ENCODE results near the gene TLCD3A.

GRCh38 chr17:740240-741017 is 8.0 kb downstream of the TLCD3A start:
- TF ChIP-seq SP1 (IDR thresholded peaks at IDR 0.05) (no peak), SUZ12 (IDR thresholded peaks at IDR 0.05) (no peak), NFRKB (IDR thresholded peaks at IDR 0.05) (no peak), ELF4 (IDR thresholded peaks at IDR 0.05) (no peak), FOXA1 (IDR thresholded peaks at IDR 0.05) (no peak), TARDBP (IDR thresholded peaks at IDR 0.05) (no peak), BHLHE40 (IDR thresholded peaks at IDR 0.05; ENCODE audit: borderline replicate concordance) (no peak), FOXM1 (IDR thresholded peaks at IDR 0.05; ENCODE audit: borderline replicate concordance) (no peak), ARNT (IDR thresholded peaks at IDR 0.05) (no peak), HDGF (IDR thresholded peaks at IDR 0.05; ENCODE audit: borderline replicate concordance) (no peak), FOXK2 (IDR thresholded peaks at IDR 0.05) (no peak), LEF1 (IDR thresholded peaks at IDR 0.05; ENCODE audit: borderline replicate concordance) (no peak)

Measured in HEK293T (cell line).